ENCODE data around the gene CYTH1.
"Not testable (repeated sequence)": the region's sequence is repeated elsewhere in the genome, so short reads cannot be mapped to it uniquely, and the experiment has no call there.

Gene CYTH1

DNA sequence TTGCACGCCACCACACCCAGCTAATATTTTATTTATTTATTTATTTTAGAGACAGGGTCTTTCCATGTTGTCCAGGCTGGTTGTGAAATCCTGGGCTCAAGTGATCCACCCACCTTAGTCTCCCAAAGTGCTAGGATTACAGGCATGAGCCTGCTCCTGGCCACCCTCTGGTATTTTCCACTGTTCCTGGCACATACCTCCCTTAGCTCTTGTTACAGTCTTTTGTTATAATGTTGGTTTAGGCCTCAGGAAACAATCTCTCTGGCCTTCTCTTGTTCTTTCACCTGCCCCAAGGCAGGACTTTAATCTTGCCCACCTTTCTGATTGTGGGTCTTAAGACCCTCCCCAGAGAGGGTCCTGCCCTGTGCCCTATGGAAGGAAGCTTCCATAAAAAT, 3.6 kb upstream of the CYTH1 start:
- no peak for DNase-seq

DNA sequence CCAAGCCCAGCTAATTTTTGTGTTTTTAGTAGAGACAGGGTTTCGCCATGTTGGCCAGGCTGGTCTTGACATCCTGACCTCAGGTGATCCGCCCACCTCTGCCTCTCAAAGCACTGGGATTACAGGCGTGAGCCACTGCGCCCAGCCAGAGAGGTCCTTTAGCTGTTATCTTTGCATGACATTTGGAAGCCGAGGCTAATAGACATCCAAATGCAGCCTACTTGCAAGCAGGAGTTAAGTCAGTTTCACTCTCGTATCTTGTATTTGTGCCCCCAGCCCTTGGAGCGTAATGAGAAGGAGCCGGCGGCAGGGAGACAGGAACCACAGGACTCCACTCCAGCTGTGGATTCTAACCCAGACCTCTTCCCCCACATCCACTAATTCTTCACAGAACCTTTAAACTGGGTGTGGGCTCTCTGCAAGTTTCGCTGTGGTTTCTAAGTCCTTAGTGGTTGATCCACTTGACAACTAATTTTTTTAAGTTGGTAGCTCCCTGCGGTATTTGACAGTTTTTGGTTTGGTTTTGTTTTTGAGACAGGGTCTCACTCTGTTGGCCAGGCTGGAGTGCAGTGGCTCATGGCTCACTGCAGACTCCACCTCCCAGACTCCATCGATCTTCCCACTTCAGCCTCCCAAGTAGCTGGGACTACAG, 3.1 kb upstream of the CYTH1 start:
- no peak for DNase-seq

DNA sequence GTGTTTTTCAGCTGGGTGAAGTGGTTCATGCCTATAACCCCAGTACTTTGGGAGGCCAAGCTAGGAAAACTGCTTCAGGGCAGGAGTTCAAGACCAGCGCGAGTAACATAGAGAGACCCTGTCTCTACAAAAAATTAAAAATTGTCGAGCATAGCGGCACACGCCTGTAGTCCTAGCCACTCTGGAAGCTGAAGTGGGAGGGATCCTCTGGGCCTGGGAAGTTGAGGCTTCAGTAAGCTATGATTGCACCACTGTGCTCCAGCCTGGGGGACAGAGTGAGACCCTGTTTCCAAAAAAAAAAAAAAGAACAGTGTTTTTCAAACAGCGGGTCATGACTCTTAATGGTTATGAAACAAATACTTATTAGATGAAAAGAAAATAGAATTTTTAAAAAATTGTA, 2.3 kb upstream of the CYTH1 start:
- no peak for DNase-seq

DNA sequence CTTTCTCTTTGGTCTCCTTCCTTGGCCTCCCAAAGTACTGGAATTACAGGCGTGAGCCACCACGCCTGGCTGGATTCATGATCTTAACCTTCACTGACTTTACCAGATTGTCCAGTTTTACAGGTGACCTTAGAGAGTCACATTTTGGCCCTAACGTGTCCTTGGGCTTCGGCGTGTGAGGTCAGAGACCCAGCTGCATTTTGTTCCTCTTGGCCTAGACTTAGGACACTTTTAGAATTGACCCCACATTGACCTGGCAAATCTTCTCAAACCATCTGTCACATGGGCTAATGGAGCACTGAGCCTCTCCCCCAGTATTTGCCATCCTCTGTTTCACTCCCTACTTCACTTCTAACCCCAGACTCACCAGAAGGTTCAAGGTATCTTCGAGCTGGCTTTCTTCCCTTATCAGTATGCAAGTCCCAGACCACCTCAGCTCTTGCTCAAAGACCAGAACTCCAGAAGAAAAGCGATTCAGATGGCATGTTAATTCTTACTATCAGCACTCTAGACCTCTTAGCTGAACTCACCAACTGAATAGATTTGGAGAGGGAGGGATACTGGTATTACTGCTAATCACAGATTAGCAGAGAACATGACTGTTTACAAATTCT, 1.7 kb upstream of the CYTH1 start:
- DNase-seq, result no peak

DNA sequence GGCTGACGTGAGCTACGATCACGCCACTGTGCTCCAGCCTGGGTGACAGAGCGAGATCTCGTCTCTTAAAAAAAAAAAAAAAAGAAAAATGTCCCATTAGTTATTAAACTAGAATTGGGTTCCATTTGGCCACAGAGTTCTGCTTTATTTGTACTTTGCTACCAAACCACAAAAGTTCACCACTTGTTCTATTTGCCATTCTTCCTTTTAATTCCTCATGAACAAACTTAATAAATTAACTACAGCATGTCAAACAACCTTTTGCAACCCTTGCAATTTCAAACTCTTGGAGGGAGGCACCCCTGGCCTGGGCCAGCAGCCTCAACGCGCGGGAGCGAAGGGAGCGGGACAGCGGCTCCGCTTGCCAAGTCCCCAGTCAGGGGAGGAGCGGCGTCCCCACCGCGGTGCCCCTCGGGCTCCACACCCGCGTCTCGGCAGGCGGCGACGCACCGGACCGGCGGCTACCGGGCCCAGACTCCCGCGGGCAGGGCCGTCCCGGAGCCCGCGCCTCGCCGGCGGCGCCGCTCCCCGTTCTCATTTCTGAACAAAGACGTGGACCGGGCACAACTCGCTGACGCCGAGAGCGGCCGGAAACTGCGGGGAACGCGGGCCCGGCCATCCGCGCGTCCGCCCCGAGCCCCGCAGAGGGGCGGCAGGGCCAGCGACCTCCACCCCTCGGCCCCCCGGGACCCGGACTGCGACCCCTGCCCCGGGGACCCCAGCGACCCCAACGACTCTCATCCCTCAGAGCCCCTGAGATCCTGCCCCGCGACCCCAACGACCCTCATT, 775 bp downstream of the CYTH1 start:
- DNase-seq, result peak; percentile 46

DNA sequence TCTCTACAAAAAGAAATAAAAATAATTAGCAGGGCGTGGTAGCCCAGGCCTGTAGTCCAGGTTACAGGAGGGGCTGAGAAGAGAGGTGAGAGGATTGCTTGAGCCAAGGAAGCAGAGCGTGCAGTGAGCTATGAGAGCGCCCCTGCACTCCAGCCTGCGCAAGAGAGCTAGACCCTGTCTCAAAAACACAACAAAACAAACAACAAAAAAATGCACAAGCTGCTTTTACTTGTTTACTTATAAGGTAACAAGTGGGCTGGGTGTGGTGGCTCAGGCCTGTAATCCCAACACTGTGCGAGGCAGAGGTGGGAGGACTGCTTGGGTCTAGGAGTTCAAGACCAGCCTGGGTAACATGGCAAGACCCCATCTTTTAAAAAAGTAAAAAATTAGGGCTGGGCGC, 1.7 kb downstream of the CYTH1 start:
- DNase-seq, result no peak

DNA sequence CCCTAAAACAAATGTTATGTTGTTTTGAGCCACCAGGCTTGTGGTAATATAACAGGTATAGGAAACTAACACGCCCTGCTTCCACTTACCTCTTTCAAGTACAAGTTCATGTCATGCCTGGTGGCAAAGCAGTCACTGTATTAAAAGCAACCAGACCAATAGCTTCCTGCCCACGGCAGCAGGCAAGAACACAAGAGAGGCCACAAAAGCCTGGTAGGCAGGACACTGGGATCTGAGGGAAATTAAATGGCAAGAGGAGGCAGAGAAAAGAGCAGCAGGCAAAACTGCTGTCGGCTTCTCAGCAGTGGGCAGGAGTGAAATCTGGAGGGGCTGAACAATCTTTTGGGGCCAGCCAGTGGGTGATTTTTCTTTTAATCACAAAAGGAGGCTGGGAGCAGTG, 2.2 kb downstream of the CYTH1 start:
- DNase-seq, result no peak

DNA sequence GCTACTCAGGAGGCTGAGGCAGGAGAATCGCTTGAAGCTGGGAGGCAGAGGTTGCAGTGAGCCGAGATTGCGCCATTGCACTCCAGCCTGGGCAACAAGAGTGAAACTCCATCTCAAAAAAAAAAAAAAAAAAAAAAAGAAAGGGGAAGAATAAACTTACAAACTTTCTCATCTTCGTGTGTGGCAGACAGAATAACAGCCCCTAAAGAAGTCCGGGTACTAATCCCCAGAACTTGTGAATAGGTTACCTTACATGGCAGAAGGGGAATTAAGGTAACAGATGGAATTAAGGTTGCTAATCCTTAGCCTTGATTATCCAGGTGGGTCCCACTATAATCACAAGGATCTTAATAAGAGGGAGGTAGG, 2.8 kb downstream of the CYTH1 start:
- not testable (repeated sequence) for DNase-seq

DNA sequence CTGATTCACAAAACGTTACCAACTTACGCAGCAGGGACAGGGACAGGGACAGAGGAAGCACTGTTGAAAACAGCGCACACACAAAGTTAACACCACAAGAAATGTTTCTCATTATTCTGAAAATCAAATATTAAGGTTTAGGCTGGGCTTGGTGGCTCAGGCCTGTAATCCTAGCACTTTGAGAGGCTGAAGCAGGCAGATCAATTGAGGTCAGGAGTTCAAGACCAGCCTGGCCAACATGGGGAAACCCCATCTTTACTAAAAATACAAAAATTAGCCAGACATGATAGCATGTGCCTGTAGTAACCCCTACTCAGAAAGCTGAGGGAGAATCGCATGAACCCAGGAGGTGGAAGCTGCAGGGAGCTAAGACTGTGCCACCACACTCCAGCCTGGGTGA, 4.2 kb downstream of the CYTH1 start:
- DNase-seq, result no peak

DNA sequence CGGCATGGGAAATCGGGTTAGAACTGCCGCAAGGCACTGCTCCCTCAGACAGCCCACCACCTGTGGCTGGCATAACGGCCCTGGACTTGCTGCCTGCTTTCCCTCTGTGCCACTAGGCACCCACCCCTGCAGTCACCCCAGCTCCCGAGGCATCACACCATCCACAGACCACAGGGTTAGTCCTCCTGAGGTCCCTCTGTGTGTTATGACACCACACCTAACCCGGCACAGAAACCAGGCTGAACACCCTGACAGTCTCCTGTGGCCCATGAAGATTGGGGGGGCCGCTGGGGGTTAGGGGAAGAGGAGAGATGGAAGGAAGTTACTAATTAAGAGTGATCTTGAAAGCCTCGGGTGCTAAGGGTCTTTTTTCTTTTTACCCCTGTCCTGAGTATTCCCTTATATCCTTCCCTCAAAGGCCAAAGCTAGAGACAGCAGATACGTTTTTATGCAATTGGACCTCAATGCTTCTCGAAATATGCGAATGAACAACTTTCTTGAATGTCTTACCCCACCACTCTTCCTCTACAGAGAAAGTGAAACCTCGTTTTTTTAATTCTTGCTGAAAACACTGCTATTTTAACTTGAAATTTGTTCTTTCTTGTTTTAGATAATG, 7.0 kb downstream of the CYTH1 start:
- peak; percentile 62 for DNase-seq

DNA sequence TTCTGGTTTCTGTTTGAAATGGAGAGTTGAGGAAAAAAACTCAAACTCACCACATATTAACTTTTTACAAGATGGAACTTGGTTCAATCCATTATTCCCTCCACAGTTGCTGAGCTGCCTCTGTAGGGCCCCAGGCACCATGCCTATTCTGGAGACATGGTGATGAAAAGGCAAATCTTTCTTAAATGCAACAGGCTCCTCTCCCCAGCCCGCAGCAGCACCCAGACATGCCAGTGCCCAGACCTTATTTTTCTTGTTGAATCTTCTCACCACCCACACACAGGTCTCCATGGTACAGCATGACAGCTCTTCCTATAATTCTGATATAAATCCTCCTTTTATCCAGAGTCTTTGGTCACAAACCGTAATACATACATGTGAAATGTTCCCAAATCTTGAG, 7.6 kb downstream of the CYTH1 start:
- DNase-seq, result no peak

DNA sequence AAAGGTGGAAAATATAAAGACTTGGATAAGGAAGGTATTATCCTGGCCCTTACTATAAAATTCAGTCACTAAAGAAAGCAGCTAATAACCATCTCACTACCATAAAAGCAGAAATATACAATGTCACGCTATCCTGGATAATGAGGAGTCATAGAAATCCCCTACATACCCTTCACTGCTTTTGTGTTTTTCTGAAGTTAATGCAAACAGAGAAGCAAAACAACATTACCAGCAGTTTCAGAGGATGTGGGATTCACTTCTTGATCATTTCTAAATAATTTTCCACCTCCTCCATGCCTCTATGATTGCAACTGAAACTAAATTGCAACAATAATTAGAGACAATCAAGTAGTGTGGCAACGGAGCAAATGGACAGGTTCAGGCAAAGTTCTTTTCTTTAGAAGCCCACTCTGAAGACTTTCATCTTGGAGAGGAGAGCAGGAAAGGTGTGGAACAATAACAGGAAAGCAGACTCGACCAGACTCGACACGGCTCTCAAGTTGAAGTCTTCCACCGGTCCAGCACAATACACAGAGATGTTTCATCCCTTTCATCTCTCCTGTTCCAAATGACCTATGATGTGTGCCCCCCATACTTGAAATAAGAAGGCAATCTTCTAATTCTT, 10.2 kb downstream of the CYTH1 start:
- no peak for DNase-seq

DNA sequence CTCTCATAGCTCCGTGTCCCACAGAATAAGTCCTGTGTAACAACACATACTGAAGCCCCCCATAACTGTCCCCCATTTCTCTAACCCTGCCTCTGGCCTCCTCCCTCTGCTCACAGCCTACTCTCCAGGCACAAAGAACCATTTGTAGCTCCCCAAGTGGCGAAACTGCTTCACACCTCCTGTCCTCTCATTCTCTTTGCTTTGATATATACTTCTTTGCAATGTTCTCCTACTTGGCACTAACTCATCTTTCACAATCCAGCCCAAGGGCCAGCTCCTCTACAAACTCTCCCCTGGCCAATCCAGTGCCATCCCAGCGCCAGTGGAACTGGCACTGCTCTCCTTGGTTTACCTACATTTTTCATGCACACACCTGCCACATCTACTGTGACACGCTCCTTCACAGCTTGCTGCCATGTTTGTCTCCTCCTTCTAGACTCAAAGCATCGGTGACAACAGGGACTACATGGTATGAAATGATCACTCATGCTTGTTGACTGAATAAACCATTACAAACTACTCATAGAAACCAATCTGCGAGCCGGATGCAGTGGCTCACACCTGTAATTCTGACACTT, 12.8 kb downstream of the CYTH1 start:
- no peak for DNase-seq

DNA sequence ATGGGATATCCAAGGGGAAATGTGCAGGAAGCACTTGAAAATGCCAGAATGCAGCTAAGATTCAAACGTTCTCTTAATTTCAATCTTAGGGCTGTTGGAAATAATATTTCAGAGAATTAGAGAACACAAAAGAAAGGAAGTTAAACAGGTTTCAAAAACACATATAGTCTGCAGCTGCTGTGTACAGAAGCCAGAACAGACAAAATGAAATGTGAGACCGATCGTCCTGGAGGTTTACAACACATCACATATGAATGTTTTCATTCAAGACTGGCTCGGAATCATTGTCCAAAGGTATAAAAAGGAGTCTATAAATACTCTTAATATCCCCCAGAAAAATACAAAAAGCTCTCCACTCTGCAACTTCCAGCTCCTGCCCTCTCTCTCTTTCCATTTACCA, 14.3 kb downstream of the CYTH1 start:
- no peak for DNase-seq

DNA sequence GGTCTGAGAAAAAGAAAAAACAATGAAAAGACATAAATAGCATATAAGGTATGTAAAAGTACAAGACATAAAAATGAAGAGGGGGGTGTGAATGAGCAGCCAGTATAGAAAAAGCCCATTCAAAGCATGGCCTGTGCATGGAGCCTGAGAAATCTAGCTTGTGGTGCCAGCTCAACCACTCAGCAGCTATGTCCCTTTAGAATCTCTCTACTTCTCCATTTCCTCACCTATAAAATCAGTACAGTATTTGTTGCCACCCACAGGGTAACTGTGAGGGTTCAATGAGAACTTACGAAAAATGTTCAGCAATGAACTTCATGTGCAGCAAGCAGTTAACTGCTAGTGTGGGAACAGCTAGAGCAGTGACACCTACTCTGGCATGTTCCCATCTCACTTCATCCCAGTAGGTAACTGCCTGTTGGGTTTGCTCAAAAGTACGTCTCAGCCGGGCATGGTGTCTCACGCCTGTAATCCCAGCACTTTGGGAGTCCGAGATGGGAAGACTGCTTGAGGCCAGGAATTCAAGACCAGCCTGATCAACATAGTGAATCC, 15.3 kb downstream of the CYTH1 start:
- no peak for DNase-seq

DNA sequence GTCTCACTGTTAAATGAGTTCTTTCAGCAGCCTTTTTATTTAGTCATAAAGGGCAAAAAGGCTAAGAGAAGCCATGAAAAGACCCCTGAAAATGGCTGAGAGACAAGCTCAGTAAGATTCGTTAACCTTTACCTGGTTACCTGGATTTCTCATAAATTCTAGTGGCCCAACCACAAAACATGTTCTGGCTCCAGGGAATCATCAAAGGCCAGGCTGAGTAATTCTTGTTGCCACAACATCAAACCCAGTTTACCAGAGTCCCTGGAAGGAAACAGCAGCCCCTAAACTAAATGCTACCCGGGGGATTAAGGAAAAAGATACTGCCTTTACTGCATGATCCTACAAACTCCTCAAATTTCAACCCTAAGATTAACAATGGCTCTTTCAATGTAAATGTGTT, 15.8 kb downstream of the CYTH1 start:
- no peak for DNase-seq

DNA sequence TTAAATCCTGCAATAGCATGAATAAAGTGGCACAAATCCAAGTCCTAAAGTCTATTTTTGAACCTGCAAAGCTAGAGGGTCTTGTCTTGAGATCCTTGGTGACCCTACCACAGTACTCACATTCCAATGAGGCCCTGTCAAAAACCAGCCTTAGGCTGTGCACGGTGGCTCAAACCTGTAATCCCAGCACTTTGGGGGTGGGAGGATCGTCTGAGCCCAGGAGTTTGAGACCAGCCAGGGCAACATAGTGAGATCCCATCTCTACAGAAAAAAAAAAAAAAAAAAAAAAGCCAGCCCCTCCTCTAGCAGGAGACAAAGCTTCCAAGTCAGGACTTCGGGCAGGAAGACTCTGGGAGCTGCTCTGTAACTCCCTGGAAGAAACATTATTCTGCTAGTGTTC, 16.3 kb downstream of the CYTH1 start:
- DNase-seq, result no peak

DNA sequence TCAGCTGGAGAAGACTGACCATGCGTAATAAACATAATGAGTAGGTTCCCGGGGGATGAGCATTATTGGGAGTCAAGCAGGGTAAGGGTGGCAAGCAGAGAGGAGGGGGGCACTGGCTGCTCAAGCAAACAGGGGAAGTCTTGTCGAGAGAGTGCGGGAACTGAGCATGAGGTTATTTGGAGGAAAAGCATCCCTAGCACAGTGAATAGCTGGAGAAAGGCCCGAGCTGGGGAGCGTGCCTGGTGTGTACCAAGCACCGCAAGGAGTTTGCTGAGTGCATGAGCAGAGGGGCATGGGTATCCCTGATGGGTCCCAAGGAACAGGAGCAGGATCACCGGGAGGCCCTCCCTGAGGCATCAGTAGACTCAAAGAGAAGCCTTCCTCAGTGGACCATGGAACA, 17.2 kb downstream of the CYTH1 start:
- DNase-seq, result no peak

DNA sequence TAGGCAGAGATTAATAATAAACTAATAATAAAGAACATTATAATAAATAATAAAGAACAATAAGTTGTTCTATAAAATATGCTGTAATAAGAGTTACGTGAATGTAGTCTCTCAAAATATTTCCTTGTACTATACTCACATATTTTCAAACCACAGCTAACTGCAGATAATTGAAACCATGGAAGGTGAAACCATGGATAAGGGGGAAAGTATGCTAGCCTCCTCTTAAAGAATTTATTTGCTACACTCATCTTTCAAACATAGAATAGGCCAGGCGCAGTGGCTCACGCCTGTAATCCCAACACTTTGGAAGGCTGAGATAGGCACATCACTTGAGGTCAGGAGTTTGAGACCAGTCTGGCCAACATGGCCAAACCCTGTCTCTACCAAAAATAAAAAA, 18.5 kb downstream of the CYTH1 start:
- no peak for DNase-seq

DNA sequence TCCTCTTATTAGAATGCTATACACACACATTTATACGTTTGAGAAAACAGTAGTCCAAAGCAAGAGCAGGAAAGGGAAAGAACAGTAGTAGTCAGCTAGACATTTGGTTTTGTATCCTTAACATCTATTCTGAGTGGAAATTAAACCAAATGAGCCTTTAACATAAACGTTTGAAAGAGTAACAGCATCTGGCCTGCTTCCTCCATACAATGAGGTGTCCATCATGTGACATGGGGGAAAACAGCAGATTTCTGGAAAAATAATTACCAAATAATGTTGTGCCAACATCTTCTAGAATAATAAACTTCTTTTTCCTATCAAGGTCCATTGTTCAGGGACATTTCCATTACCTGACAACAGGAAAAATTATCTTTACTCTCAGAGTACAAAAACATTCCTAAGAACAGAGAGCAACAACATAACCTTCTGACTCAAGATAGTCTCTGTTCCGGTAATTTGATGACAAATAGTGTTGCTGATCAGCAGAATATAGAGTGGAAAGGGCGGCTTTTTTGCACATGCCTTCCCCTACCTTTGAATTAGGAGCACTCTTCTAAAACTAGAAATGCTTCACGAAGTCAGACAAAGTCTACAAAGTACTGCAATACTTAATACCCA, 20.2 kb downstream of the CYTH1 start:
- DNase-seq, result no peak

DNA sequence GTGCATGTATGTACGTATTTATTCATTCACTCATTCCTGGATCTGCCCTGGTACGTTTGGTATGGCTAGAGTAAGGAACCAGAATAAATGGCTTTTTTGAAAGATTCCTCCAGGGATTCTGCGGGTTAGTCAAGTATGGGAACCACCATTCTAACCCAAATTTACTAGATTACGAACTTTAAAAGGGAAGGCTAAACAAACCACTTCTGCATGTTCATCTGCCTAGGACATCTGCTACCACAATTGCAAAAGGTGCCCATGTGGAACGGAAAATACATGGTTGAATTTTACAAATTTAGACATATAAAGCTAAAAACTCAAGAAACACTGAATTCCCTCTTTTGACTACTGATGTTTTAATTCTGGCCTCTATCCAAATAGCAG, 22.1 kb downstream of the CYTH1 start:
- DNase-seq, result no peak

DNA sequence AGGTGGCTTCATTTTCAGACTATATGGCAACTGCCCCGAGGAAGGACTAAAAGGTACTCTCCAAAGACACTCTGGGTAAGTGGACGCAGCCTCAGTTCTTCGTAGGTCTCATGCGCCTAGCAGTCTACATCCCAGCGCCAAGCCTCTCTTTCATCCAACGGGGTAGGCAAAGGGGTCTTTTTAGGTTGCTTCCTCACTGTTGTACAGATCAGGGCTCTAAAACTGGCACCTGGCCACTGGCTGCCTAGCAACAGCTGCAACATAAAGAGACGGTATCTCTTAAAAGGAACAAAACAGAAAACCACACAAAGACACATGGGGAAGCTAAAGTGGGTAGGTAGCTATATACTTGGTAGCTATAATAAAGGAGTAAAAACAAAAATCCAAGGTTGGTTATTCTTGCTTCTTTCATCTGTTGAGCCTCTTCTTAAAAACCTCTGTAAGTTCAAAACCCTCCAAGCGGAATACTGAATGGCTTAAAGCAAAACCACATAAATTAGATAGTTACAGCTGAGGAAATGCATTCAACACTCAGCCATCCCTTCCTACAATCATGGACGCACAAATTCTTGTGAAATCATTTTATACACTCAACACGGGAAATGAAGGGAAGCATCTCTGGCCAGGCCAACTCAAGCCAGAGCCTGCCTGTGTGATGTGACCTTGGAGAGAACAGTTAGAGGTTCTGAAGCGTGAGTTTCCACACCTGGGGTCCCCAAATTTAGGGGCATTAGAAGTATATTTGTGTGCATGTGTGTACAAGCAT, 22.7 kb downstream of the CYTH1 start:
- DNase-seq, result peak; percentile 57

All from stimulated activated CD4-positive, alpha-beta T cell treated with anti-CD3 and anti-CD28 coated beads, Interleukin-4, amount 100 ng/mL, for 1 hour (primary cell).